Liver (tissue), 9 donors: ENCODE results near the gene STRBP. TPM values are rescaled to one million over a fixed set of nuclear protein-coding genes. Genes with fewer than 3 reads are reported as not detected.

Source experiments
- DNase-seq: peaks from one replicate; pipeline ENCODE4 v3.0.0-alpha.2; 2017; ENCODE audit warnings: low spot score
- H3K27ac ChIP-seq, 2 donors: one replicate each; pipeline ENCODE4 v1.7.0; 2013; ENCODE audit warnings: inconsistent platforms in 2 of 2, low read length in 2 of 2, control low read depth in 1 of 2, low read depth in 1 of 2, mild to moderate bottlenecking in 1 of 2
- H3K27me3 ChIP-seq, 4 donors: one replicate each; pipeline versions ENCODE4 v1.6.1 to v1.7.0; 2013; ENCODE audit warnings: low read length in 3 of 4, inconsistent platforms in 1 of 4, mild to moderate bottlenecking in 1 of 4, moderate library complexity in 1 of 4; ENCODE audit not compliant: control insufficient read depth in 4 of 4, insufficient read depth in 4 of 4
- H3K36me3 ChIP-seq, 4 donors: one replicate each; pipeline versions ENCODE4 v1.6.1 to v1.7.0; 2013; ENCODE audit warnings: low read length in 3 of 4, mild to moderate bottlenecking in 3 of 4, low read depth in 1 of 4, moderate library complexity in 1 of 4; ENCODE audit not compliant: control insufficient read depth in 4 of 4, insufficient read depth in 3 of 4
- H3K4me1 ChIP-seq, 4 donors: one replicate each; pipeline versions ENCODE4 v1.6.1 to v1.7.0; 2013; ENCODE audit warnings: low read length in 3 of 4, mild to moderate bottlenecking in 3 of 4, moderate library complexity in 1 of 4; ENCODE audit not compliant: control insufficient read depth in 4 of 4, insufficient read depth in 4 of 4
- H3K4me3 ChIP-seq, 3 donors: one replicate each; pipeline versions ENCODE4 v1.6.1 to v1.7.0; 2013; ENCODE audit warnings: low read length in 3 of 3, control low read depth in 1 of 3, low read depth in 1 of 3, mild to moderate bottlenecking in 1 of 3
- H3K9ac ChIP-seq, 2 donors: one replicate each; pipeline ENCODE4 v1.7.0; 2013; ENCODE audit warnings: low read length in 2 of 2, mild to moderate bottlenecking in 2 of 2, moderate library complexity in 2 of 2, control low read depth in 1 of 2, low read depth in 1 of 2
- H3K9me3 ChIP-seq, 4 donors: one replicate each; pipeline versions ENCODE4 v1.6.1 to v1.7.0; 2013; ENCODE audit warnings: low read length in 3 of 4; ENCODE audit not compliant: control insufficient read depth in 4 of 4
- EGR1 ChIP-seq, 2 donors: IDR thresholded peaks; 2 replicates each; pipeline ENCODE4 v1.6.1; 2016 to 2018; ENCODE audit warnings: antibody characterized with exemption in 2 of 2, low read depth in 2 of 2
- FOXA1 ChIP-seq: IDR thresholded peaks from 2 replicates; pipeline ENCODE4 v1.6.1; 2016; ENCODE audit warnings: antibody characterized with exemption
- FOXA2 ChIP-seq: IDR thresholded peaks from 2 replicates; pipeline ENCODE4 v1.6.1; 2016; ENCODE audit warnings: antibody characterized with exemption
- GABPA ChIP-seq, 2 donors: IDR thresholded peaks in 1 of 2; conservative IDR thresholded peaks in 1 of 2; 2 replicates each; pipeline ENCODE4 v1.6.1; 2016; ENCODE audit warnings: antibody characterized with exemption in 2 of 2, mild to moderate bottlenecking in 1 of 2, moderate library complexity in 1 of 2
- HNF4A ChIP-seq, 2 donors: conservative IDR thresholded peaks; 2 replicates each; pipeline ENCODE4 v1.6.1; 2016; ENCODE audit warnings: antibody characterized with exemption in 2 of 2, mild to moderate bottlenecking in 2 of 2
- HNF4G ChIP-seq: IDR thresholded peaks from 2 replicates; pipeline ENCODE4 v1.6.1; 2016; ENCODE audit warnings: antibody characterized with exemption
- JUND ChIP-seq, 2 donors: IDR thresholded peaks; 2 replicates each; pipeline ENCODE4 v1.6.1; 2016; ENCODE audit warnings: antibody characterized with exemption in 2 of 2
- NR2F2 ChIP-seq: IDR thresholded peaks from 2 replicates; pipeline ENCODE4 v1.6.1; 2016; ENCODE audit warnings: antibody characterized with exemption
- RAD21 ChIP-seq, 2 donors: IDR thresholded peaks; 2 replicates each; pipeline ENCODE4 v1.6.1; 2016; ENCODE audit warnings: antibody characterized with exemption in 2 of 2, mild to moderate bottlenecking in 2 of 2
- RXRA ChIP-seq, 2 donors: IDR thresholded peaks; 2 replicates each; pipeline ENCODE4 v1.6.1; 2017 to 2018; ENCODE audit warnings: antibody characterized with exemption in 2 of 2, mild to moderate bottlenecking in 1 of 2
- SP1 ChIP-seq: IDR thresholded peaks from 2 replicates; pipeline ENCODE4 v1.6.1; 2018; ENCODE audit warnings: antibody characterized with exemption, mild to moderate bottlenecking
- TAF1 ChIP-seq: conservative IDR thresholded peaks from 2 replicates; pipeline ENCODE4 v1.6.1; 2016; ENCODE audit warnings: antibody characterized with exemption, mild to moderate bottlenecking
- YY1 ChIP-seq: IDR thresholded peaks from 2 replicates; pipeline ENCODE4 v1.6.1; 2016; ENCODE audit warnings: antibody characterized with exemption, mild to moderate bottlenecking
- WGBS: extraction: QIAGEN DNeasy Blood & Tissue Kit; methylation state at CpG from one replicate; pipeline ENCODE4 v1.1.7; 2013; 5-methylcytosine and 5-hydroxymethylcytosine counted together
- polyA plus RNA-seq, 2 donors: library from polyadenylated mRNA; stranded (reverse) in 1 of 2; unstranded in 1 of 2; fragments of 200-250 nt in 1 of 2; fragments of >200 nt in 1 of 2; fragmentation: Nextera tagmentation in 1 of 2; extraction: Ambion mirVana in 1 of 2; gene quantifications; one replicate each; pipeline versions ENCODE4 v1.2.1 to v1.2.3, GENCODE V29; 2013 to 2015
- total RNA-seq, 2 donors: library from RNA; depleted of rRNA; stranded (reverse); fragments of >200 nt; gene quantifications; one replicate each; pipeline ENCODE4 v1.2.3, GENCODE V29; 2014
- TF ChIP-seq, protein P1 (sequence below): IDR thresholded peaks from 2 replicates; pipeline ENCODE4 v1.6.1; 2016; ENCODE audit warnings: antibody characterized with exemption
- TF ChIP-seq, protein P2 (sequence below): IDR thresholded peaks from 2 replicates; pipeline ENCODE4 v1.6.1; 2016; ENCODE audit warnings: antibody characterized with exemption, mild to moderate bottlenecking
- TF ChIP-seq, protein P3 (sequence below): IDR thresholded peaks from 2 replicates; pipeline ENCODE4 v1.6.1; 2016; ENCODE audit warnings: antibody characterized with exemption
- TF ChIP-seq, protein P4 (sequence below): IDR thresholded peaks from 2 replicates; pipeline ENCODE4 v1.6.1; 2016; ENCODE audit warnings: antibody characterized with exemption
- TF ChIP-seq, protein P5 (sequence below): fragments of 150-350 bp; IDR thresholded peaks from 2 replicates; pipeline ENCODE4 v1.5.1; 2017; ENCODE audit warnings: improper control_type of control experiment, low read depth, low read length; ENCODE audit not compliant: missing input control
- donor health status: healthy.
- donor health status: healthy.
- donor health status: healthy.
- donor health status: healthy.
- donor health status: healthy.

STRBP gene
- total and polyA plus RNA-seq, 4 donors, result 4.3 to 17.2 (median 8.5) TPM

GRCh38 chr9:123248630-123249029, 19.8 kb downstream of the STRBP start:
- no peaks in the 10 kb centered on the region for H3K27me3 ChIP-seq
- no peaks in the 10 kb centered on the region for H3K36me3 ChIP-seq
- H3K9me3 ChIP-seq, result no peaks in the 10 kb centered on the region
- 80% methylated on average over 2 of the region's 2 CpGs for WGBS
- H3K27ac ChIP-seq, result no peak overlapping the region
- no peak for DNase-seq
- TF ChIP-seq RXRA (IDR thresholded peaks at IDR 0.05), result no peak
- TF ChIP-seq, protein P1, sequence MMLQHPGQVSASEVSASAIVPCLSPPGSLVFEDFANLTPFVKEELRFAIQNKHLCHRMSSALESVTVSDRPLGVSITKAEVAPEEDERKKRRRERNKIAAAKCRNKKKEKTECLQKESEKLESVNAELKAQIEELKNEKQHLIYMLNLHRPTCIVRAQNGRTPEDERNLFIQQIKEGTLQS, result no peak
- TF ChIP-seq, protein P2, sequence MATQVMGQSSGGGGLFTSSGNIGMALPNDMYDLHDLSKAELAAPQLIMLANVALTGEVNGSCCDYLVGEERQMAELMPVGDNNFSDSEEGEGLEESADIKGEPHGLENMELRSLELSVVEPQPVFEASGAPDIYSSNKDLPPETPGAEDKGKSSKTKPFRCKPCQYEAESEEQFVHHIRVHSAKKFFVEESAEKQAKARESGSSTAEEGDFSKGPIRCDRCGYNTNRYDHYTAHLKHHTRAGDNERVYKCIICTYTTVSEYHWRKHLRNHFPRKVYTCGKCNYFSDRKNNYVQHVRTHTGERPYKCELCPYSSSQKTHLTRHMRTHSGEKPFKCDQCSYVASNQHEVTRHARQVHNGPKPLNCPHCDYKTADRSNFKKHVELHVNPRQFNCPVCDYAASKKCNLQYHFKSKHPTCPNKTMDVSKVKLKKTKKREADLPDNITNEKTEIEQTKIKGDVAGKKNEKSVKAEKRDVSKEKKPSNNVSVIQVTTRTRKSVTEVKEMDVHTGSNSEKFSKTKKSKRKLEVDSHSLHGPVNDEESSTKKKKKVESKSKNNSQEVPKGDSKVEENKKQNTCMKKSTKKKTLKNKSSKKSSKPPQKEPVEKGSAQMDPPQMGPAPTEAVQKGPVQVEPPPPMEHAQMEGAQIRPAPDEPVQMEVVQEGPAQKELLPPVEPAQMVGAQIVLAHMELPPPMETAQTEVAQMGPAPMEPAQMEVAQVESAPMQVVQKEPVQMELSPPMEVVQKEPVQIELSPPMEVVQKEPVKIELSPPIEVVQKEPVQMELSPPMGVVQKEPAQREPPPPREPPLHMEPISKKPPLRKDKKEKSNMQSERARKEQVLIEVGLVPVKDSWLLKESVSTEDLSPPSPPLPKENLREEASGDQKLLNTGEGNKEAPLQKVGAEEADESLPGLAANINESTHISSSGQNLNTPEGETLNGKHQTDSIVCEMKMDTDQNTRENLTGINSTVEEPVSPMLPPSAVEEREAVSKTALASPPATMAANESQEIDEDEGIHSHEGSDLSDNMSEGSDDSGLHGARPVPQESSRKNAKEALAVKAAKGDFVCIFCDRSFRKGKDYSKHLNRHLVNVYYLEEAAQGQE, result no peak
- TF ChIP-seq SP1, result no peak
- TF ChIP-seq EGR1 (IDR thresholded peaks at IDR 0.05; ENCODE audit: low read depth in 2 of 2), result no peak
- no peak for TF ChIP-seq HNF4A (conservative IDR thresholded peaks at IDR 0.05)
- no peak for TF ChIP-seq FOXA2
- no peak for TF ChIP-seq RAD21 (IDR thresholded peaks at IDR 0.05)
- TF ChIP-seq, protein P3, sequence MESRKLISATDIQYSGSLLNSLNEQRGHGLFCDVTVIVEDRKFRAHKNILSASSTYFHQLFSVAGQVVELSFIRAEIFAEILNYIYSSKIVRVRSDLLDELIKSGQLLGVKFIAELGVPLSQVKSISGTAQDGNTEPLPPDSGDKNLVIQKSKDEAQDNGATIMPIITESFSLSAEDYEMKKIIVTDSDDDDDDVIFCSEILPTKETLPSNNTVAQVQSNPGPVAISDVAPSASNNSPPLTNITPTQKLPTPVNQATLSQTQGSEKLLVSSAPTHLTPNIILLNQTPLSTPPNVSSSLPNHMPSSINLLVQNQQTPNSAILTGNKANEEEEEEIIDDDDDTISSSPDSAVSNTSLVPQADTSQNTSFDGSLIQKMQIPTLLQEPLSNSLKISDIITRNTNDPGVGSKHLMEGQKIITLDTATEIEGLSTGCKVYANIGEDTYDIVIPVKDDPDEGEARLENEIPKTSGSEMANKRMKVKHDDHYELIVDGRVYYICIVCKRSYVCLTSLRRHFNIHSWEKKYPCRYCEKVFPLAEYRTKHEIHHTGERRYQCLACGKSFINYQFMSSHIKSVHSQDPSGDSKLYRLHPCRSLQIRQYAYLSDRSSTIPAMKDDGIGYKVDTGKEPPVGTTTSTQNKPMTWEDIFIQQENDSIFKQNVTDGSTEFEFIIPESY, result no peak
- TF ChIP-seq HNF4G, result no peak
- TF ChIP-seq TAF1, result no peak
- TF ChIP-seq, protein P4, sequence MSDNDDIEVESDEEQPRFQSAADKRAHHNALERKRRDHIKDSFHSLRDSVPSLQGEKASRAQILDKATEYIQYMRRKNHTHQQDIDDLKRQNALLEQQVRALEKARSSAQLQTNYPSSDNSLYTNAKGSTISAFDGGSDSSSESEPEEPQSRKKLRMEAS, result no peak
- no peak for TF ChIP-seq FOXA1
- TF ChIP-seq, protein P5, sequence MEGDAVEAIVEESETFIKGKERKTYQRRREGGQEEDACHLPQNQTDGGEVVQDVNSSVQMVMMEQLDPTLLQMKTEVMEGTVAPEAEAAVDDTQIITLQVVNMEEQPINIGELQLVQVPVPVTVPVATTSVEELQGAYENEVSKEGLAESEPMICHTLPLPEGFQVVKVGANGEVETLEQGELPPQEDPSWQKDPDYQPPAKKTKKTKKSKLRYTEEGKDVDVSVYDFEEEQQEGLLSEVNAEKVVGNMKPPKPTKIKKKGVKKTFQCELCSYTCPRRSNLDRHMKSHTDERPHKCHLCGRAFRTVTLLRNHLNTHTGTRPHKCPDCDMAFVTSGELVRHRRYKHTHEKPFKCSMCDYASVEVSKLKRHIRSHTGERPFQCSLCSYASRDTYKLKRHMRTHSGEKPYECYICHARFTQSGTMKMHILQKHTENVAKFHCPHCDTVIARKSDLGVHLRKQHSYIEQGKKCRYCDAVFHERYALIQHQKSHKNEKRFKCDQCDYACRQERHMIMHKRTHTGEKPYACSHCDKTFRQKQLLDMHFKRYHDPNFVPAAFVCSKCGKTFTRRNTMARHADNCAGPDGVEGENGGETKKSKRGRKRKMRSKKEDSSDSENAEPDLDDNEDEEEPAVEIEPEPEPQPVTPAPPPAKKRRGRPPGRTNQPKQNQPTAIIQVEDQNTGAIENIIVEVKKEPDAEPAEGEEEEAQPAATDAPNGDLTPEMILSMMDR, result no peak
- TF ChIP-seq YY1, result no peak
- TF ChIP-seq GABPA (IDR thresholded peaks at IDR 0.05 in 1 of 2, conservative IDR thresholded peaks at IDR 0.05 in 1 of 2), result no peak
- H3K4me1 ChIP-seq, result peaks cover 0 to 11% (median 3%) of the 10 kb centered on the region in 4 donors
- no peak overlapping the region for H3K9ac ChIP-seq
- H3K4me3 ChIP-seq, result no peak overlapping the region

GRCh38 chr9:123246534-123246933, 21.9 kb downstream of the STRBP start:
- no peak for DNase-seq
- peaks cover 0 to 4% (median 0%) of the 10 kb centered on the region in 4 donors for H3K4me1 ChIP-seq
- TF ChIP-seq, protein P4, result no peak
- TF ChIP-seq GABPA (IDR thresholded peaks at IDR 0.05 in 1 of 2, conservative IDR thresholded peaks at IDR 0.05 in 1 of 2), result no peak
- no peak for TF ChIP-seq YY1
- TF ChIP-seq, protein P5, result no peak
- no peak for TF ChIP-seq RXRA (IDR thresholded peaks at IDR 0.05)
- TF ChIP-seq, protein P3, result no peak
- no peak for TF ChIP-seq HNF4A (conservative IDR thresholded peaks at IDR 0.05)
- no peak for TF ChIP-seq TAF1
- no peak for TF ChIP-seq JUND (IDR thresholded peaks at IDR 0.05)
- no peak for TF ChIP-seq NR2F2
- TF ChIP-seq FOXA2, result no peak
- H3K27me3 ChIP-seq, result no peaks in the 10 kb centered on the region
- H3K9me3 ChIP-seq, result no peaks in the 10 kb centered on the region
- H3K4me3 ChIP-seq, result no peak overlapping the region
- no peak overlapping the region for H3K9ac ChIP-seq
- no peaks in the 10 kb centered on the region for H3K36me3 ChIP-seq
- H3K27ac ChIP-seq, result no peak overlapping the region
